HEK293T (cell line): ENCODE measurements around the gene SINHCAF.

Experiments used
- CTCF ChIA-PET: fragments of 350-600 bp; formaldehyde crosslinking; extraction: SDS; loops from one replicate; lab custom pipeline; 2021; ENCODE audit warnings: antibody characterized with exemption, inconsistent platforms; lab: Yijun Ruan, JAX
- POLR2A ChIA-PET: fragments of 350-600 bp; formaldehyde crosslinking; extraction: SDS; loops from one replicate; lab custom pipeline; 2020; ENCODE audit warnings: antibody characterized with exemption, inconsistent platforms; lab: Yijun Ruan, JAX
- DNase-seq: peaks from one replicate; pipeline ENCODE4 v3.0.0; 2012; ENCODE audit warnings: mixed read lengths; ENCODE audit errors: extremely low spot score
- ARNT ChIP-seq: fragments of 450-650 bp; IDR thresholded peaks from 2 replicates; pipeline ENCODE4 v1.6.1; 2017; ENCODE audit warnings: mild to moderate bottlenecking
- BHLHE40 ChIP-seq: fragments of 450-650 bp; IDR thresholded peaks from 2 replicates; pipeline ENCODE4 v1.6.1; 2016; ENCODE audit warnings: mild to moderate bottlenecking, moderate library complexity, borderline replicate concordance
- CTBP1 ChIP-seq: fragments of 450-650 bp; IDR thresholded peaks from 2 replicates; pipeline ENCODE4 v1.6.1; 2016; ENCODE audit warnings: borderline replicate concordance
- ELF4 ChIP-seq: fragments of 450-650 bp; IDR thresholded peaks from 2 replicates; pipeline ENCODE4 v1.6.1; 2017; ENCODE audit warnings: antibody characterized with exemption
- FOXA1 ChIP-seq: fragments of 450-650 bp; IDR thresholded peaks from 2 replicates; pipeline ENCODE4 v1.6.1; 2016; ENCODE audit warnings: mild to moderate bottlenecking
- FOXK2 ChIP-seq: fragments of 450-650 bp; IDR thresholded peaks from 2 replicates; pipeline ENCODE4 v1.6.1; 2016; ENCODE audit warnings: mild to moderate bottlenecking
- FOXM1 ChIP-seq: fragments of 450-650 bp; IDR thresholded peaks from 2 replicates; pipeline ENCODE4 v1.6.1; 2017; ENCODE audit warnings: mild to moderate bottlenecking, borderline replicate concordance
- HDGF ChIP-seq: fragments of 450-650 bp; IDR thresholded peaks from 2 replicates; pipeline ENCODE4 v1.6.1; 2017; ENCODE audit warnings: antibody characterized with exemption, borderline replicate concordance
- L3MBTL2 ChIP-seq: fragments of 450-650 bp; conservative IDR thresholded peaks from 2 replicates; pipeline ENCODE4 v1.6.1; 2016; ENCODE audit warnings: mild to moderate bottlenecking
- LEF1 ChIP-seq: fragments of 450-650 bp; IDR thresholded peaks from 2 replicates; pipeline ENCODE4 v1.6.1; 2017; ENCODE audit warnings: mild to moderate bottlenecking, borderline replicate concordance
- NFRKB ChIP-seq: fragments of 450-650 bp; IDR thresholded peaks from 2 replicates; pipeline ENCODE4 v1.6.1; 2016; ENCODE audit warnings: mild to moderate bottlenecking, moderate library complexity
- PKNOX1 ChIP-seq: fragments of 450-650 bp; IDR thresholded peaks from 2 replicates; pipeline ENCODE4 v1.6.1; 2016
- SP1 ChIP-seq: fragments of 450-650 bp; IDR thresholded peaks from 2 replicates; pipeline ENCODE4 v1.6.1; 2017
- SUZ12 ChIP-seq: fragments of 450-650 bp; IDR thresholded peaks from 2 replicates; pipeline ENCODE4 v1.6.1; 2016; ENCODE audit warnings: mild to moderate bottlenecking
- TARDBP ChIP-seq: fragments of 450-650 bp; IDR thresholded peaks from 2 replicates; pipeline ENCODE4 v1.6.1; 2016
- ZNF384 ChIP-seq: fragments of 450-650 bp; IDR thresholded peaks from 2 replicates; pipeline ENCODE4 v1.6.1; 2016

SINHCAF gene

GRCh38 chr12:31318657-31319269 is 7.2 kb downstream of the SINHCAF start:
- ChIA-PET POLR2A (no interaction called here), CTCF (no interaction called here)
- DNase-seq, result no peak
- TF ChIP-seq SP1 (no peak), ZNF384 (0 out of 2 replicates have a peak, but pooled peaks have one; percentile 7)

GRCh38 chr12:31317471-31318395 is 8.2 kb downstream of the SINHCAF start:
- POLR2A ChIA-PET, result no interaction called here

GRCh38 chr12:31316891-31317290 is 9.1 kb downstream of the SINHCAF start:
- POLR2A ChIA-PET, result no interaction called here

More at GRCh38 chr12:31317471-31318395, 8.2 kb downstream of the SINHCAF start:
- no peak for TF ChIP-seq FOXA1
- no peak for TF ChIP-seq BHLHE40
- TF ChIP-seq FOXK2, result no peak
- TF ChIP-seq ZNF384, result 0 out of 2 replicates have a peak, but pooled peaks have one; percentile 17
- no peak for TF ChIP-seq PKNOX1
- no peak for TF ChIP-seq NFRKB
- CTCF ChIA-PET, result no interaction called here
- no peak for DNase-seq

GRCh38 chr12:31315784-31316465 is 10.0 kb downstream of the SINHCAF start:
- POLR2A ChIA-PET, result no interaction called here
- TF ChIP-seq L3MBTL2, result no peak
- no peak for TF ChIP-seq FOXA1
- no peak for TF ChIP-seq ARNT
- TF ChIP-seq NFRKB, result no peak
- TF ChIP-seq SP1, result no peak
- TF ChIP-seq FOXM1, result no peak
- no peak for TF ChIP-seq CTBP1
- no peak for TF ChIP-seq ELF4
- TF ChIP-seq PKNOX1, result no peak
- no peak for TF ChIP-seq FOXK2
- no peak for TF ChIP-seq TARDBP
- no peak for TF ChIP-seq LEF1
- TF ChIP-seq BHLHE40, result no peak
- no peak for TF ChIP-seq ZNF384
- TF ChIP-seq HDGF, result no peak
- TF ChIP-seq SUZ12, result no peak
- no peak for DNase-seq
- CTCF ChIA-PET, result no interaction called here

More at GRCh38 chr12:31316891-31317290, 9.1 kb downstream of the SINHCAF start:
- no peak for TF ChIP-seq BHLHE40
- TF ChIP-seq FOXK2, result no peak
- no peak for TF ChIP-seq HDGF
- TF ChIP-seq TARDBP, result no peak
- TF ChIP-seq SUZ12, result no peak
- TF ChIP-seq FOXM1, result no peak
- TF ChIP-seq ELF4, result no peak
- no peak for TF ChIP-seq CTBP1
- TF ChIP-seq L3MBTL2, result no peak
- no peak for TF ChIP-seq FOXA1
- TF ChIP-seq LEF1, result no peak
- TF ChIP-seq ARNT, result no peak
- TF ChIP-seq NFRKB, result no peak
- no peak for TF ChIP-seq ZNF384
- CTCF ChIA-PET, result no interaction called here
- DNase-seq, result no peak

- no peak for TF ChIP-seq ZNF384
- TF ChIP-seq ELF4, result no peak
- TF ChIP-seq TARDBP, result no peak
- no peak for TF ChIP-seq SP1
- TF ChIP-seq PKNOX1, result no peak
- no peak for TF ChIP-seq FOXM1
- TF ChIP-seq SUZ12, result no peak
- no peak for TF ChIP-seq HDGF
- no peak for TF ChIP-seq NFRKB
- TF ChIP-seq L3MBTL2, result no peak
- TF ChIP-seq BHLHE40, result no peak
- no peak for TF ChIP-seq FOXA1
- no peak for TF ChIP-seq CTBP1
- no peak for TF ChIP-seq ARNT
- TF ChIP-seq FOXK2, result no peak
- TF ChIP-seq LEF1, result no peak
- CTCF ChIA-PET, result interaction anchor here (1.2 kb wide), 1 partner anchor 43 kb away, joined by 3 read pairs; no protein-coding TSS in a partner anchor
- no peak for DNase-seq
- POLR2A ChIA-PET, result no interaction called here
Observed at GRCh38 chr12:31315044-31315715, 10.8 kb downstream of the SINHCAF start.
